Prostate gland (tissue), 2 donors: Measurements from ENCODE around the gene THSD7A.

Experiments used
- CTCF ChIP-seq, 4 experiments: fragments of 200-600 bp in 2 of 4; fragments of 450-650 bp in 2 of 4; sonication (generic) in 2 of 4; IDR thresholded peaks; 1 replicate in 3 of 4; 2 replicates in 1 of 4; pipeline ENCODE4 v1.5.1; 2016 to 2019; ENCODE audit warnings: antibody characterized with exemption in 4 of 4, mild to moderate bottlenecking in 2 of 4, moderate library complexity in 2 of 4
- POLR2AphosphoS5 ChIP-seq: sonication (generic); formaldehyde crosslinking; IDR thresholded peaks from one replicate; pipeline ENCODE4 v1.6.1; 2017; ENCODE audit warnings: antibody characterized with exemption

GRCh38 chr7:11415101-11415500 is 416.9 kb downstream of the THSD7A start:
- TF ChIP-seq CTCF (IDR thresholded peaks at IDR 0.05): no peak
- no peak for TF ChIP-seq POLR2AphosphoS5
